Activated CD8-positive, alpha-beta memory T cell treated with anti-CD3 and anti-CD28 coated beads for 1 hour (primary cell): ENCODE results near the gene UBR1.
"Not testable (repeated sequence)": the region's sequence is repeated elsewhere in the genome, so short reads cannot be mapped to it uniquely, and the experiment has no call there.

Experiments
- DNase-seq, 2 donors: peaks; one replicate each; pipeline ENCODE4 v3.0.0-alpha.2; 2020; ENCODE audit warnings: low read depth in 1 of 2; ENCODE audit errors: extremely low read depth in 1 of 2

UBR1 gene

GRCh38 chr15:42919308-42919707, 186.5 kb downstream of the UBR1 start:
- DNase-seq = no peak

GRCh38 chr15:42918047-42918446, 187.8 kb downstream of the UBR1 start:
- no peak for DNase-seq

- DNase-seq = no peak
Measured at GRCh38 chr15:42915654-42916315, 190.1 kb downstream of the UBR1 start.

DNA sequence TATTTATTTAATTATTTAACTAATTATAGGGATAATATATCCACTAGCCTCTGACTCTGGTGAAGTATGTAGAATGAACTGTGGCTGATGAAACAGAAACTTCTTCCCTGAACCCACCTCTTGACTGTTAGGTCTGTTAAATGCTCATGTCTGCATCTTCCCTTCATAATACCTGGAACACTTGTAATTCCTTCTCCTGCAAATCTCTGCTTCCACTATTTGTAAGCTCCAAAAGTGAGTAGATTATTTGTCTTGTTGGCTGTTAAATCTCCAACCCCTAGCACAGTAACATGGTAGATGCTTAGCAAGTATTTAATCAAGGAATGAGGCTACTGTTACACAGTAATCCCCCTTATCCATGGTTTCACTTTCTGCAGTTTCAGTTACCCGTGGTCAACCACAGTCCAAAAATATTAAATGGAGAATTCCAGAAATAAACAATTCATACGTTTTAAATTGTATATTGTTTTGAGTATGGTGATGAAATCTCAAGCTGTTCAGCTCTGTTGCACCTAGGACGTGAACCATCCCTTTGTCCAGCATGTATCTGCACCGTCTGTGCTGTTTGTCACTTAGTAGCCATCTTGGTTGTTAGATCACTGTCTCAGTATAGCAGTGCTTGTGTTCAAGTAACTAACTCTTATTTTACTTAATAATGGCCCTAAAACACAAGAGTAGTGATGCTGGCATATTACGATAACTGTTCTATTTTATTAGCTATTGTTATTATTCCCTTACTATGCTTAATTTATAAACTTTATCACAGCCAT, 190.9 kb downstream of the UBR1 start:
- no peak for DNase-seq

DNA sequence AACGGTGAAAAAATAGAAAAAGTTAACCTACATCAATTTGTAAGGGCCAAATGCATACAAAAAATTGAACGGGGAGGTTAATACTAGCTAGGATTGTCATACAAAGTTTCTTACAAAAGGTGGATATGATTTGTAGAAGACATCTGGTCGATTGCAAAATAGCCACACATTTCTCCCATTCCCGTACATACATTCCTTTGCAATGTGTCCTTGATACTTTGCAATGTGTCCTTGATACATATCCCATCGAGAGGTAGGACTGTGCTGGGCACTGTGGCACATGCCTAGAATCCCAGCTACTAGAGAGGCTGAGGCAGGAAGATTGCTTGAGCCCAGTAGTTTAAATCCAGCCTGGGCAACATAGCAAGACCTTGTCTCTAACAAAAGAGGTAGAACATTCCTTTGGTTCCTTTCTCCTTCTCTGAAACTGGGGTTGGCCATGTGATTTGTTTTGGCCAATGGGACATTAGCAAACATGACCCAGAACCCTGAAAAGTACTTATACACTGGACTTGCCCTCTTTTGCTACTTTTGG, 194.7 kb downstream of the UBR1 start:
- DNase-seq = no peak

DNA sequence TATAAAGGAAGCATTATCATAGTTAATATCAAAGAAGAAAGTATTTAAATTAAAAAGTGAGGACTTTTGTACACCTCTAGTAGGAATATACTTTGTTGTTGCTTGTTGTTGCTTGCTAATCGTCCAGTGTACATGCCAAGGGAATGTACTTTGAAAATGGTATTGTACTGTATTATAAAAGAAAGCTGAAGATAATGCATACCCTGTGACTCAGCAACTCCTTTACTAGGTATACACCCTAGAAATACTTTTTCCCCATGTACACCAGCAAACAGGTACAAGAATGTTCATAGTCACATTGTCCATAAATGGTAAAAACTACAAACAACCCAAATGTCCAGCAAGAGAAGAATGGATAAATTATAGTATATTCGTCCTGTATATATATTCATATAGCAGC, 197.3 kb downstream of the UBR1 start:
- DNase-seq = no peak

- no peak for DNase-seq
Measured at GRCh38 chr15:42903388-42904324, 202.2 kb downstream of the UBR1 start.

DNA sequence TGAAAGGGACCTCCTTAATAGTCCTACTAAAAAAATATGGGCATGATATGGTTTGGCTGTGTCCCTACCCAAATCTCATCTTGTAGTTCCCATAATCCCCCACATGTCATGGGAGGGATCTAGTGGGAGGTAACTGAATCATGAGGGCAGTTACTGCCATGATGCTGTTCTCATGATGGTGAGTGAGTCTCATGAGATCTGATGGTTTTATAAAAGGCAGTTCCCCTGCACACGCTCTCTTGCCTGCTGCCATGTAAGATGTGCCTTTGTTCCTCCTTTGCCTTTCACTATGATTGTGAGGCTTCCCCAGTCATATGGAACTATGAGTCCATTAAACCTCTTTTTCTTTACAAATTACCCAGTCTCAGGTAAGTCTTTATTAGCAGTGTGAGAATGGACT, 211.9 kb downstream of the UBR1 start:
- not testable (repeated sequence) for DNase-seq
